CD4-positive, alpha-beta T cell treated with Interleukin-6 at 100 ng/mL for 8 hours (primary cell): ENCODE measurements around the gene FANCM.
"Not testable (repeated sequence)": the region's sequence is repeated elsewhere in the genome, so short reads cannot be mapped to it uniquely, and the experiment has no call there.

ENCODE experiments used
- DNase-seq: peaks from one replicate; pipeline ENCODE4 v3.0.0-alpha.2; 2020; ENCODE audit warnings: mixed read lengths, low spot score

Gene FANCM

GRCh38 chr14:45144658-45145057 is 8.9 kb downstream of the FANCM start:
- no peak for DNase-seq

GRCh38 chr14:45145214-45145613 is 9.5 kb downstream of the FANCM start:
- no peak for DNase-seq

GRCh38 chr14:45149602-45150001 is 13.9 kb downstream of the FANCM start:
- no peak for DNase-seq

GRCh38 chr14:45150386-45150890 is 14.7 kb downstream of the FANCM start:
- no peak for DNase-seq

GRCh38 chr14:45156067-45156466 is 20.3 kb downstream of the FANCM start:
- DNase-seq: no peak

- no peak for DNase-seq
Observed at GRCh38 chr14:45169906-45170305, 34.2 kb downstream of the FANCM start.

GRCh38 chr14:45177076-45177475 is 41.3 kb downstream of the FANCM start:
- no peak for DNase-seq

GRCh38 chr14:45181329-45181728 is 45.6 kb downstream of the FANCM start:
- DNase-seq: no peak

- no peak for DNase-seq
Observed at GRCh38 chr14:45181806-45182205, 46.1 kb downstream of the FANCM start.

GRCh38 chr14:45185100-45185814 is 49.5 kb downstream of the FANCM start:
- DNase-seq: no peak

GRCh38 chr14:45194964-45195363 is 59.2 kb downstream of the FANCM start:
- no peak for DNase-seq

- no peak for DNase-seq
Observed at GRCh38 chr14:45198551-45198950, 62.8 kb downstream of the FANCM start.

- DNase-seq: no peak
Observed at GRCh38 chr14:45199230-45199629, 63.5 kb downstream of the FANCM start.

GRCh38 chr14:45201905-45202304 is 66.2 kb downstream of the FANCM start:
- DNase-seq: no peak

GRCh38 chr14:45204241-45204640 is 68.5 kb downstream of the FANCM start:
- DNase-seq: no peak

GRCh38 chr14:45210159-45210558 is 74.4 kb downstream of the FANCM start:
- DNase-seq: no peak

GRCh38 chr14:45211295-45211694 is 75.6 kb downstream of the FANCM start:
- no peak for DNase-seq

GRCh38 chr14:45212231-45212630 is 76.5 kb downstream of the FANCM start:
- no peak for DNase-seq

GRCh38 chr14:45213716-45214115 is 78.0 kb downstream of the FANCM start:
- DNase-seq: not testable (repeated sequence)

GRCh38 chr14:45214341-45214740 is 78.6 kb downstream of the FANCM start:
- not testable (repeated sequence) for DNase-seq

- DNase-seq: no peak
Observed at GRCh38 chr14:45222485-45223262, 86.9 kb downstream of the FANCM start.

- DNase-seq: no peak
Observed at GRCh38 chr14:45227566-45227965, 91.8 kb downstream of the FANCM start.

- DNase-seq: no peak
Observed at GRCh38 chr14:45238988-45239387, 103.3 kb downstream of the FANCM start.
